SK-N-MC (cell line): ENCODE results near the gene TCEAL5.

ENCODE experiments used
- EZH2 ChIP-seq: fragments of 200-600 bp; sonication (generic); IDR thresholded peaks from one replicate; pipeline ENCODE4 v1.6.1; 2017; ENCODE audit warnings: antibody characterized with exemption
- POLR2AphosphoS5 ChIP-seq: IDR thresholded peaks from 2 replicates; pipeline ENCODE4 v1.6.1; 2012; ENCODE audit warnings: mild to moderate bottlenecking, low read depth, low read length, borderline replicate concordance

- no peak for TF ChIP-seq POLR2AphosphoS5
- no peak for TF ChIP-seq EZH2
Observed at GRCh38 chrX:103309860-103310554, 33.5 kb upstream of the TCEAL5 start.
